ENCODE measurements around the gene C20orf202.

Gene C20orf202

GRCh38 chr20:1174787-1175186, 28.5 kb upstream of the C20orf202 start:
- Mint-ChIP-seq H3K4me3 (no peak overlapping the region), H3K9me3 (no peaks in the 10 kb centered on the region), H3K27me3 (ENCODE audit: low read depth) (no peaks in the 10 kb centered on the region), H3K36me3 (ENCODE audit: low read depth) (peaks cover 24% of the 10 kb centered on the region), H3K27ac (no peak overlapping the region), H3K4me1 (ENCODE audit: low read depth) (no peaks in the 10 kb centered on the region)

DNA sequence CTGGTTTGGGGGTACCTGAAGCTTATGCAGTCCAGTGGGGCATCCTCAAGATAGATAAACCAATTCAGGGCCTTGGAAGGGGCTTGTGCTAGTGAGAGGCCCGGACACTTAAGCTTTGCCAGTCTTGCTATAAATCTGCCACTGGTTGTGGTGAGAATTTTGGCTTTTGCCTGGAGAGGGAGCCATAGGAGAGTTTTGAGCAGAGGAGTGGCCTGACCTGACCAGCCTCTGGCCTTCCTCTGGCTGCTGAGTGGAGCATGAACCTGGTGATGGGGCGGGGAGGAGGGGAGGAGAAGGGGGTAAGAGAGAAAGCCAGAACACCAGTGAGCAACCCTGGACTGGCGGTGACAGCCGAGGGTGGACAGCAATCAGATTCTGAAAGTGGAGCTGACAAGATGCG, 25.6 kb upstream of the C20orf202 start:
- Mint-ChIP-seq H3K27me3 (ENCODE audit: low read depth) (no peaks in the 10 kb centered on the region), H3K27ac (no peak overlapping the region), H3K4me1 (ENCODE audit: low read depth) (no peaks in the 10 kb centered on the region), H3K4me3 (no peak overlapping the region), H3K9me3 (no peaks in the 10 kb centered on the region), H3K36me3 (ENCODE audit: low read depth) (peaks cover 9% of the 10 kb centered on the region)

GRCh38 chr20:1178103-1178502, 25.2 kb upstream of the C20orf202 start:
- H3K36me3 Mint-ChIP-seq (ENCODE audit: low read depth) = peaks cover 9% of the 10 kb centered on the region
- H3K9me3 Mint-ChIP-seq = no peaks in the 10 kb centered on the region
- H3K27me3 Mint-ChIP-seq (ENCODE audit: low read depth) = peaks cover 3% of the 10 kb centered on the region
- H3K4me1 Mint-ChIP-seq (ENCODE audit: low read depth) = no peaks in the 10 kb centered on the region
- H3K27ac Mint-ChIP-seq = no peak overlapping the region
- H3K4me3 Mint-ChIP-seq = no peak overlapping the region

DNA sequence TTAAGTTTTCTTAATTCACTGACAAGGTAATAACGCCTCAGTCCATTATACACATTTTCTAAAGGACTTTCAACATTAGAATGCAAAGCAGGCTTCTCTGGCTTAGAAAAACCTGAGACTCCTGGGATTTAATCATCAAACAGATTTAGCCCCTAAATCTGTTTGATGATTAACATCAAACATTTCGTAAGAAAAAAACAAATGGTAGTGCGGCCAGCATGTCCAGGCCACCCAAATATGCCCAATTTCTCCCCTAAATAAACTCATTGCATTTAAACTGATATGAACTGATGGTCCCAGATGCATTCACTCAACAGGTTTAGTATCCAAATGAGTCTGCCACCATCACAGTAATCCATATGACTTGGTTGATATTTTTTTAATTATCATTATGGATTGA, 24.6 kb upstream of the C20orf202 start:
- H3K27ac Mint-ChIP-seq = no peak overlapping the region
- H3K36me3 Mint-ChIP-seq (ENCODE audit: low read depth) = peaks cover 9% of the 10 kb centered on the region
- H3K9me3 Mint-ChIP-seq = no peaks in the 10 kb centered on the region

DNA sequence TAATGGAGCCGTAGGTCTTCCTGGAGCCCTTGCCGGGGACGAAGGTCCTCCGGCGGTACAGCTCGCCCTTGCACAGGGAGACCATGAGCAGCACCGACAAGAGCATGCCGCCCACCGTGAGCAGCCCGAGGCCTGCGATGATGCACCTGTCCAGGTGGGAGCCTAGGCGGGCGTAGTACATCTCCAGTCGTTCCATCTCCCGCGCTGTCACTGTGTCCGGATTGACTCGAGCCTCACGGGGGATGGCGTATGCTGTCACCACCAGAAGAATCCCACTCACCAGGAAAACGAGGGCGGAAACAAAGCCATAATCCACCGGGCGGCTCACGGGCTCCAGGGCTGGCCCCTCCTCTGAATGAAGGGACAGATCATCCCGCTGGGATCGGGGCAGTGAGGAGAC, 22.3 kb upstream of the C20orf202 start:
- Mint-ChIP-seq H3K4me3 (no peak overlapping the region), H3K9me3 (no peaks in the 10 kb centered on the region), H3K4me1 (ENCODE audit: low read depth) (peaks cover 8% of the 10 kb centered on the region), H3K36me3 (ENCODE audit: low read depth) (peaks cover 6% of the 10 kb centered on the region), H3K27me3 (ENCODE audit: low read depth) (peaks cover 23% of the 10 kb centered on the region), H3K27ac (no peak overlapping the region)

More for the DNA sequence above, 24.6 kb upstream of the C20orf202 start:
- no peak overlapping the region for H3K4me3 Mint-ChIP-seq
- peaks cover 9% of the 10 kb centered on the region for H3K27me3 Mint-ChIP-seq (ENCODE audit: low read depth)
- no peaks in the 10 kb centered on the region for H3K4me1 Mint-ChIP-seq (ENCODE audit: low read depth)

GRCh38 chr20:1182106-1182505, 21.1 kb upstream of the C20orf202 start:
- Mint-ChIP-seq H3K36me3 (ENCODE audit: low read depth) (no peaks in the 10 kb centered on the region), H3K27me3 (ENCODE audit: low read depth) (peaks cover 29% of the 10 kb centered on the region), H3K4me1 (ENCODE audit: low read depth) (peaks cover 10% of the 10 kb centered on the region), H3K27ac (no peak overlapping the region), H3K9me3 (no peaks in the 10 kb centered on the region), H3K4me3 (no peak overlapping the region)

GRCh38 chr20:1183153-1183552, 20.1 kb upstream of the C20orf202 start:
- Mint-ChIP-seq H3K36me3 (ENCODE audit: low read depth) (no peaks in the 10 kb centered on the region), H3K9me3 (no peaks in the 10 kb centered on the region), H3K4me3 (no peak overlapping the region), H3K4me1 (ENCODE audit: low read depth) (peaks cover 10% of the 10 kb centered on the region), H3K27me3 (ENCODE audit: low read depth) (peaks cover 29% of the 10 kb centered on the region), H3K27ac (no peak overlapping the region)

- Mint-ChIP-seq H3K4me1 (ENCODE audit: low read depth) (peaks cover 10% of the 10 kb centered on the region), H3K36me3 (ENCODE audit: low read depth) (no peaks in the 10 kb centered on the region), H3K4me3 (peak overlapping the region; percentile 69), H3K27me3 (ENCODE audit: low read depth) (peaks cover 29% of the 10 kb centered on the region), H3K9me3 (no peaks in the 10 kb centered on the region), H3K27ac (no peak overlapping the region)
Measured at GRCh38 chr20:1184260-1184637, 19.0 kb upstream of the C20orf202 start.

DNA sequence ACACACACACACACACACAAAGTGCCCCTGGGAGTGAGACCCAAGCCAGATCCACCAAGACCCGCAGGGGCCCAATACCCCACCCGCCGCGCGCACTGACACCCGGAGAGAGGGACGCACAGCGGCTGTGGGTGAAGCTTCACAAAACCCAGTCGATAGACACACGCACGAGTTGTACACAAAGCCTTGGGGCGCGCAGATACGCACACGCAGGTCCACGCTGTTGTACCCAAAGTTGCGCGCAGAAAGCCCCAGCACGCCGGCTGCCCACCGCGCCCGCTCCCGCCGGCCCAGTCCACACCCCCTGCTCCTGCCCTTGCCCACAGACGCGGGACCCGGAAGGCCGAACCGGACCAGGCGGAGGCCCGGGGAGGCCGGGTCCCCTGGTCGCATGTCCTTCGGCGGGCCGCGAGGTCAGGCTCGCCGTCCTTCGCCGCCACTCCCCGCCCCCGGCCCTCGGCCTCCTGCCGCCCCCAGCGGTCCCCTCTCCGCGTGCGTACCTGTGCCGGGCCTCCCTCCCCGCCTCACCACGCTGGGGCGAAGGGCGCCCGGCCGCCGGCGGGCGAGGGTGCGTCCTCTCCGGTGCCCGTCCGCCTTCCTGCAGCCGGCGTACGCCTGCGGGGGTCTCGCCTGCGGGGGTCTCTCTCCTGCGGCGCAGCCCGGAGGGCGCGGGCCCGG, 18.5 kb upstream of the C20orf202 start, which contains the start of gene TMEM74B:
TSS of gene TMEM74B (minus strand) at position 344 of the 678 bp plus-strand sequence. CDS start 1,180 bp downstream, outside the sequence.
- H3K36me3 Mint-ChIP-seq (ENCODE audit: low read depth) = no peaks in the 10 kb centered on the region
- H3K4me1 Mint-ChIP-seq (ENCODE audit: low read depth) = peaks cover 10% of the 10 kb centered on the region
- H3K27ac Mint-ChIP-seq = no peak within 1 kb of the TSS
- no peaks in the 10 kb centered on the region for H3K9me3 Mint-ChIP-seq
- peaks cover 34% of the 10 kb centered on the region for H3K27me3 Mint-ChIP-seq (ENCODE audit: low read depth)
- H3K4me3 Mint-ChIP-seq = peak within 1 kb of the TSS; percentile 69

GRCh38 chr20:1185316-1185741, 17.9 kb upstream of the C20orf202 start:
- Mint-ChIP-seq H3K9me3 (no peaks in the 10 kb centered on the region), H3K27me3 (ENCODE audit: low read depth) (peaks cover 39% of the 10 kb centered on the region), H3K4me1 (ENCODE audit: low read depth) (peaks cover 10% of the 10 kb centered on the region), H3K4me3 (no peak overlapping the region), H3K36me3 (ENCODE audit: low read depth) (no peaks in the 10 kb centered on the region), H3K27ac (no peak overlapping the region)

DNA sequence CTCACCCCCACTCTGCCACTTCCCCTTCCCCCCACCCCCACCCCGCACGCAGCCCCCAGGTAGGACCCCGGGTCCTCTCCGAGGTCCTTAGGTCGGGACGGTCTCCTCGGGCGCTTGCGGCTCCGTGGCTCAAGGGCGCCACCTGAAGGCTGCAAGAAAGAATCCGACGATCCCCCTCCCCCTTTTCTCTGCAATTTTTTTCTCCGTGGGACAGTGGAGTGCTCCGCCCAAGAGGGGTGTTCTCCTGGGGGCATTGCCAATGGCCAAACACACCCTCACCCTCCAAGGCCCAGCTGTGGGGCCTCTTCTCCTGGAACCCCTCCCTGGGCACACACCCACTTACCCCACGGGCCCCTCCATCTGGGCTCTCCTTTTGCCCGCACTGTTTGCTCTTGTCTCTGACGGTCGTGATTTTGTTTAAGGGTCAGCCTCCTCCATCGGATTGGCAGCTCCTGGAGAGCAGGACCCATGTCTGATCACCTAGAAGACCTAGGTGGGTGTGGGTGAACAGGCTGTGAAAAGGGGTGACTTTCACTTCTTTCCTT, 17.4 kb upstream of the C20orf202 start:
- peaks cover 39% of the 10 kb centered on the region for H3K27me3 Mint-ChIP-seq (ENCODE audit: low read depth)
- H3K9me3 Mint-ChIP-seq = no peaks in the 10 kb centered on the region
- H3K4me3 Mint-ChIP-seq = peak overlapping the region; percentile 68
- H3K27ac Mint-ChIP-seq = no peak overlapping the region
- H3K36me3 Mint-ChIP-seq (ENCODE audit: low read depth) = no peaks in the 10 kb centered on the region
- peaks cover 10% of the 10 kb centered on the region for H3K4me1 Mint-ChIP-seq (ENCODE audit: low read depth)

DNA sequence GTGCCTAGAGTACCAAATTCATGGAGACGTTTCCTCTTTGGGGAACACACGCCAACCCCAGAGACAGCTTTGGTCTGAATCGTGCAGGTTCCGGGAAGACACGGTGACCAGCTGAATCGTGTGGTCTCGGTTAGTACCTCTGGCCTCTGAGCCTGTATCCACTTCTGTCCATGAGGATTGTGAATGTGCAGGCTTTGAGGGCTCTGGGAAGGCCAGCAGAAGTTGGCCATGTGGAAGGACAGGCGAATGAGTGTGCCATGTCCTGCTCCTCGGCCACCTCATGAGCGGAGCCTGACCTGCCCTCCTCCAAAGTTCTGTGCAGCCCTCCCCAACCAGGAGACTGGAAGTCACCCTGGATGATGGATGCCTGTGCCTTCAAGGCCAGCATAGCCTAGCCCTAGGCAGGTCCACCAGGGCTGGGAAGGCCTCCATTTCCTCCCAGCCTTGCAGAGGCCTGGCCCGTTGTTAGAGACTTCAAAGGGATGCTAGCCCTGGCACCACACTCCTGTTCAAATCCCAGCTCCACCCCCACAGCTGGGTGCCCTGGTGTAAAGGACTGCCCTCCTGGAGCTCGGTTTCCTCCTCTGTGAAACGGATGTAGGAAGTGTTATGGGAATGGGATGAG, 16.8 kb upstream of the C20orf202 start:
- Mint-ChIP-seq H3K9me3 (no peaks in the 10 kb centered on the region), H3K36me3 (ENCODE audit: low read depth) (no peaks in the 10 kb centered on the region), H3K27me3 (ENCODE audit: low read depth) (peaks cover 39% of the 10 kb centered on the region), H3K27ac (no peak overlapping the region), H3K4me3 (no peak overlapping the region), H3K4me1 (ENCODE audit: low read depth) (peaks cover 10% of the 10 kb centered on the region)

DNA sequence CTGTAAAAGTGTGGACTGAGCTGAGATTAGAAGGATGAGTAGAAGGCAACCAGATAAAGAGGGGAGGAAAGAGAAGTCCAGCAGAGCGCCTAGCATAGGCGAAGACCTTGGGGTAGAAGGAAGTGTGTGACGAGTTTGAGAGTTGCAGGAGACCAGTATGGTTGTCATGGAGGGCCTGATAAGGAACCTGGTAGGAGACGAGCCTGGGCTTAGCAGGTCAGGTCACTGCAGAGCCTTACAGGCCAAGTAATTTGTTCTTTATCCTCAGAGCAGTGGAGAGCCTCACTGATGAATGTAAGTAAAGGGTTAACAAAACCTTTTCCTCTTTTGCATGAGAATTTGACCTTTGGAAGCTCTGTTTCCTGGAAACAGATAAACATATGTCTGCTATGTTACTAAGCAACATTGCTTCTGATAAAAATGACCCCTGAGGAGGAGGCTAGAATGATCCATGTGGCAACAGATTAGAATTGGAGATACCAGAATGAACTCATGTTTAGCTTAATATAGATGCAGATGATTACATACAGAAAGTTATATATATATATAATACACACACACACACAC, 15.6 kb upstream of the C20orf202 start:
- H3K4me3 Mint-ChIP-seq = no peak overlapping the region
- H3K36me3 Mint-ChIP-seq (ENCODE audit: low read depth) = no peaks in the 10 kb centered on the region
- H3K4me1 Mint-ChIP-seq (ENCODE audit: low read depth) = peaks cover 10% of the 10 kb centered on the region
- peaks cover 39% of the 10 kb centered on the region for H3K27me3 Mint-ChIP-seq (ENCODE audit: low read depth)
- no peaks in the 10 kb centered on the region for H3K9me3 Mint-ChIP-seq
- no peak overlapping the region for H3K27ac Mint-ChIP-seq

DNA sequence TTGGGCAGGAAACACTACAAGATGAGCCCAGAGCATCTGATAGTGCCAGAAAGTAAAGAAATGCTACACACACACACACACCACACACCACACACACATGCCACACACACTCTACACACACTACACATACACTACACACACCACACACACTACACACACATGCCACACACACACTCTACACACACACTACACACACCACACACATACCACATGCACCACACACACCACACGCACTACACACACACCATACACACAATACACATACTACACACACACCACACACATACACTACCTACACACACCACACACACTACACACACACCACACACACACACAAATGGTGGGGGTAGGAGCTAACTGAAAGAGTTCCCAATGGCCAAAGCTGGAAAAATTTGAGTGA, 14.9 kb upstream of the C20orf202 start:
- no peak overlapping the region for H3K4me3 Mint-ChIP-seq
- no peak overlapping the region for H3K27ac Mint-ChIP-seq
- H3K9me3 Mint-ChIP-seq = no peaks in the 10 kb centered on the region
- H3K36me3 Mint-ChIP-seq (ENCODE audit: low read depth) = no peaks in the 10 kb centered on the region
- H3K4me1 Mint-ChIP-seq (ENCODE audit: low read depth) = peaks cover 10% of the 10 kb centered on the region
- H3K27me3 Mint-ChIP-seq (ENCODE audit: low read depth) = peaks cover 36% of the 10 kb centered on the region

DNA sequence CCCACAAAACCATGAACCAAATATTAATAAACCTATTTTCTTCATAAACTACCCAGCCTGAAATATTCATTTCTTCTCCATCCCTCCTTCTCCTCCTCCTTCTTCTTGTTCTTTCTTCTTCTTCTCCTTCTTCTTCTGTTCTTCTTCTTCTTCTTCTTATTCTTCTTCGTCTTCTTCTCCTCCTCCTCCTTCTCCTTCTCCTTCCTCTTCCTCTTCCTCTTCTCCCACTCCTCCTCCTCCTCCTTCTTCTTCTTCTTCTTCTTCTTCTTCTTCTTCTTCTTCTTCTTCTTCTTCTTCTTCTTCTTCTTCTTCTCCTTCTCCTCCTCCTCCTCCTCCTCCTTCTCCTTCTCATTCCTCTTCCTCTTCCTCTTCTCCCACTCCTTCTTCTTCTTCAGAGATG, 13.4 kb upstream of the C20orf202 start:
- Mint-ChIP-seq H3K9me3 (no peaks in the 10 kb centered on the region), H3K27me3 (ENCODE audit: low read depth) (peaks cover 21% of the 10 kb centered on the region), H3K36me3 (ENCODE audit: low read depth) (no peaks in the 10 kb centered on the region), H3K4me1 (ENCODE audit: low read depth) (peaks cover 4% of the 10 kb centered on the region), H3K27ac (no peak overlapping the region), H3K4me3 (no peak overlapping the region)
